Suppressor macrophage (primary cell): ENCODE data around the gene KCP.
"Not testable (repeated sequence)": the region's sequence is repeated elsewhere in the genome, so short reads cannot be mapped to it uniquely, and the experiment has no call there.

Experiments
- DNase-seq, 4 experiments: peaks; one replicate each; pipeline ENCODE4 v3.0.0-alpha.2; 2020 to 2022
- total RNA-seq, 17 experiments: gene quantifications; one replicate each; lab custom pipeline; 2026; ENCODE audit warnings: mixed read lengths in 6 of 17, inconsistent platforms in 3 of 17; lab: John Stamatoyannopoulos, UW

Gene KCP
- total RNA-seq: 13.2 to 132 (median 53.5) reads per million in 17 experiments

DNA sequence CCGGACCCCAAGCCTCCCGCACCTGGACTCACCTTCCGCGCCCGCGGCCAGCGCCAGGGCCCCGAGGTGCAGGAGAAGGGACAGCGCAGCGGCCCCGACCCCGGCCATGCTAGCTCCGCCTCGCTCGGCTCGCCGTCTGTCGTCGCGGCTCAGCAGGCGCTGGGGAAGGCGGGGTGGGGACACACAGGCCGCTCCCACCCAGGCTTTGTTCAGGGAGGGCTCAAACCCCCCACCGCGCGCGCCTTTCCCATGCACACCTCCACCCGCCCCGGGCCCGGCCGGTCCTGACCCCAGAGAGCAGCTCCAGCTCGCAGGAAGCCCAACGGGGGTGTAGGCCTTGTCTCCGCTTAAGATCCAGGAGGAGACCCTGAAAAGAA is at the start of gene KCP:
TSS of gene KCP (minus strand) at position 141 of the 377 bp plus-strand sequence. CDS start at position 108, 33 bp downstream.
- DNase-seq: no peak

DNA sequence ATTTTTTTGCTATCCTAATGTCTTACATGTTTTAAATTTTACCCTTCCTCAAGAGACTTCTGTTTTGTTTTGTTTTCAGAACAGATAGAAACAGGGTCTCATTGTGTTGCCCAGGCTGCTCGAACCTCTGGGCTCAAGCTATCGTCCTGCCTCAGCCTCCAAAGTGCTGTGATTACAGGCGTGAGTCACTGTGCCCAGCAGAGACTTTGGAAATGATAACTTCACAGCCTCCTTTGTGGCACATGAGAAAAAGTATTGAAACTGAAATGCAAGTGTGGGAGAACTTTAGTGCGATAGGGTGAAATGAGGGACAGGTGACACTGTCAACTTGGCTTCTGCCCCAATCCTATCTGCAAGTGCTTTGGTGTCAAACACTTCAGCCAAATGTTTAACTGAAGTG is 48.8 kb upstream of the KCP start:
- no peak for DNase-seq

GRCh38 chr7:128955981-128956380 is 45.5 kb upstream of the KCP start:
- no peak for DNase-seq

DNA sequence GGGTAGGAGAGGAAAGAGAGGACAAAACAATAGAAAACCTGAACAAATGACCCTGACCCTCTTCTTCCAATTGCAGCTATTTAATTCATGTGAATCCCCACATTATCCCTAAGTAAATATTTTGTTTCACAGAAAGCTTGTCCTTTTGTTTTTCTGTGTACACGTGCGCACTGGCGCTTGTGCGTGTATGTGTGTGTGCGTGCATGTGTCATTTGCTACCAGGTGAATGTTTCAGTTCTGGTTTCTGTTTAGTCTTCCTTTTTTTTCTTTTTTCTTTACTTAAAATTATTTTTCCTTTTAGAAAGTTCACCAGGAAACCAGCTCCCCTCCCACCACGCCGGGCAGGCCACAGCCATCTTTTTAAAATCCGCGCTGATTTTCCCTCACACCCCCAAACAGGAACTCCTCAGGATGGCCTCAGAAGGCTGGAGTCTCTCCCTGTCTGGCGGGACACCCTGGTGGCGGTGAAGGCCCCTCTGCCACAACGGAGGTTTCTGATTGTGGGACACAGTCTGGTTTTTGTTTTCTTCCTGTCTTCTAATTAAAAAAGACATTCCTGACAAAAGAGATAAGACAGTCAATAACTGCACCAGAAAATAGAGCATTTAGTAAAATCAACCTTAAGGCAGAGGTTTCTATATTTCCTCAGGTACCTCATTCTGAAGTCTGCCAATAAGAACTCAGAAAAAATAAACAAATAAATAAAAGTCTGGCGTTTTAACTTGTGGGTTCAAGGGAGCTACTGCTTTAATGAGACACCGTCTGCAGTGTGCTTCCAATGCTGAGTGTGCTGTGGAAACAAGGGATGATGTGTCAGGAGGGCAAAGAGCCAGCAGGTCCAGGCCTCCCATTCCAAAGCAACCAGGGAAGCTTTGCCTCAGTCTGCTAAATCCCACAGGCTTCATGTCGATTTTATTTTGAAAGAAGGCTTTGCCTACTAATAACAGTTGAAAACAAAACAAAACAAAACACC is 44.6 kb upstream of the KCP start:
- no peak for DNase-seq

GRCh38 chr7:128954150-128954549 is 43.6 kb upstream of the KCP start:
- DNase-seq: no peak

- DNase-seq: peak; percentile 22 to 69 (median 54)
Measured at GRCh38 chr7:128951296-128951695, 40.8 kb upstream of the KCP start.

DNA sequence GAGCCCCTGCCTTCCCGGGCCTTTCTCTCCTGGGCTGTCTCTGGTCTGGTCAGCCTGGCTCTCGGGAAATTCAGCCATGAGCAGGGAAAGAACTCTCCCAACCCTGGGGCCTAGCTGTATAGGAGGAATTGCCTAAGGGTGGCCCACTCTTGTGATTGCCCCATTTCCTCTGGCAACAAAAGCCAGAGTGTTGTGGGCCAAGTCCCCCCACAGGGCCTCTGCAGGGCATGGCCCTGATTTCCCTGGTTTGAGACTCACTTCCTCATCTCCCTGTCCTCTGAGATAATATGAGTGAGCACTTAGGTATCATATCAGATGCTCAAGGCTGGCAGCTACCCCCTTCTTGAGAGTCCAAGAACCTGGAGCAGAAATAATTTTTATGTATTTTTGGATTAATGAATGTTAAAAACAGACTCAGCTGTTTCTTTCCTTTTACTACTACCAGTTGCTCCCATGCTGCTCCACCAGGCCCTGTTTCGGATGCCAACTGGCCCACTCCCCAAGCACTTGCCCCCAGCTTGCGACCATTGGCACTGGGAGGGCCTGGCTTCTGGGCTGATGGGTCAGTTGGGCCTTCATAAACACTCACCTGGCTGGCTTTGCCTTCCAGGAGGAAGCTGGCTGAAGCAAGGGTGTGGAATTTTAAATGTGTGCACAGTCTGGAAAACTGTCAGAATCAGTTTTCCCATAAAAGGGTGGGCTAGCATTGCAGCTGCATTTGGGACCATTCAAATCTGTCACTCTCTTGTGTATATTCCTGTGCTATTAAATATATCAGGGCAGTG is 38.7 kb upstream of the KCP start:
- DNase-seq: peak; percentile 68 to 84 (median 81)

- DNase-seq: peak in 2 of 4 experiments; percentile 1 to 37
Measured at GRCh38 chr7:128948312-128948973, 37.9 kb upstream of the KCP start.

DNA sequence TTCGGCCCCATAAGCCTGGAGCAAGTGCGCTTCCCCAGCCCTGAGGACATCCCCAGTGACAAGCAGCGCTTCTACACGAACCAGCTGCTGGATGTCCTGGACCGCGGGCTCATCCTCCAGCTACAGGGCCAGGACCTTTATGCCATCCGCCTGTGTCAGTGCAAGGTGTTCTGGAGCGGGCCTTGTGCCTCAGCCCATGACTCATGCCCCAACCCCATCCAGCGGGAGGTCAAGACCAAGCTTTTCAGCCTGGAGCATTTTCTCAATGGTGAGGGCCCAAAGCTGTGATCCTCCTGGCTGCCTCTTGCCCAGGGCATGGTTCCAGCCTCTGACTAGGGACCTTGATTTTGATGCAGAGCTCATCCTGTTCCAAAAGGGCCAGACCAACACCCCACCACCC is 37.3 kb upstream of the KCP start:
- DNase-seq: no peak

GRCh38 chr7:128946936-128947830 is 36.7 kb upstream of the KCP start:
- DNase-seq: peak; percentile 16 to 55 (median 32)

GRCh38 chr7:128945668-128946366 is 35.3 kb upstream of the KCP start:
- DNase-seq: no peak

- DNase-seq: peak in 3 of 4 experiments; percentile 5 to 34 (median 30)
Measured at GRCh38 chr7:128944487-128945236, 34.2 kb upstream of the KCP start.

DNA sequence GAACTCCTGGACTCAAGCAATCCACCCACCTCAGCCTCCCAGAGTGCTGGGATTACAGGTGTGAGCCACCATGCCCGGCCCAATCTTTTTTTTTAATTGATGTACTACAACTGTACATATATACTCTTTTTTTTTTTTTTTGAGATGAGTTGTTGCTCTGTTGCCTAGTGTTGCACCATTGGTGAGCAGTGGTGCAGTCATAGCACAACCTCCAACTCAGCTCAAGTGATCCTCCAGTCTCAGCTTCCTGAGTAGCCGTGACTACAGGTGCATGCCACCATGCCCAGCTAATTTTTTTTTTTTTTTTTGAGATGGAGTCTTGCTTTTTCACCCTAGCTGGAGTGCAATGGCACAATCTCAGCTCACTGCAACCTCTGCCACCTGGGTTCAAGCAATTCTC is 32.7 kb upstream of the KCP start:
- DNase-seq: not testable (repeated sequence)

GRCh38 chr7:128941946-128942526 is 31.5 kb upstream of the KCP start:
- no peak for DNase-seq

DNA sequence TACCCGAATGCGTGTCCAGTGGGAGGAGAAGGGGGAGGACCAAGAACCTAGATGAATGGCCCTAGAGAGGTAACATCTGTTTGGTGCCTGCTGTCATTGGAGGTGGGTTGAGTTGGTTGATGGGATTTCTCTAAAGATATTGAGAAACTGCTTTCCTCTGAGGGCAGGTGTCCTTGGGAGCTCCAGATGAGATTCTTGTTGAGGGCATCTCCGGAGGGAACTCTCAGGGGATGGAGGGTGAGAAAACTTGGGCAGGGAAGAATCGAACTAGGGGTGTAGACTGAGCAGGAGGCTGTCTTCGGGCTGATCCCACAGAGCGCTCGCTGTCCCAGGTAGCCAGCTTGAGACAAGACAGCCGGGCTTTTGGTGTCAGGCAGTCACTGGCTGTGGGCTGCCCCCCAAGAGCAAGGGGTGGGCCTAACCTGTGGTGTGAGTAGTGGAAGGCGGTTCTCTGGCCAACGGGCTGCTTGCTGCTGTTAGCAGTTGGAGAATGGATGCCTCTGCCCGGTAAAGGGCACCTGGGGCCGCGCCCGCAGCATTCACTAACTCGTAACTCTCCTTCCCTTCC is 30.9 kb upstream of the KCP start:
- DNase-seq: no peak

DNA sequence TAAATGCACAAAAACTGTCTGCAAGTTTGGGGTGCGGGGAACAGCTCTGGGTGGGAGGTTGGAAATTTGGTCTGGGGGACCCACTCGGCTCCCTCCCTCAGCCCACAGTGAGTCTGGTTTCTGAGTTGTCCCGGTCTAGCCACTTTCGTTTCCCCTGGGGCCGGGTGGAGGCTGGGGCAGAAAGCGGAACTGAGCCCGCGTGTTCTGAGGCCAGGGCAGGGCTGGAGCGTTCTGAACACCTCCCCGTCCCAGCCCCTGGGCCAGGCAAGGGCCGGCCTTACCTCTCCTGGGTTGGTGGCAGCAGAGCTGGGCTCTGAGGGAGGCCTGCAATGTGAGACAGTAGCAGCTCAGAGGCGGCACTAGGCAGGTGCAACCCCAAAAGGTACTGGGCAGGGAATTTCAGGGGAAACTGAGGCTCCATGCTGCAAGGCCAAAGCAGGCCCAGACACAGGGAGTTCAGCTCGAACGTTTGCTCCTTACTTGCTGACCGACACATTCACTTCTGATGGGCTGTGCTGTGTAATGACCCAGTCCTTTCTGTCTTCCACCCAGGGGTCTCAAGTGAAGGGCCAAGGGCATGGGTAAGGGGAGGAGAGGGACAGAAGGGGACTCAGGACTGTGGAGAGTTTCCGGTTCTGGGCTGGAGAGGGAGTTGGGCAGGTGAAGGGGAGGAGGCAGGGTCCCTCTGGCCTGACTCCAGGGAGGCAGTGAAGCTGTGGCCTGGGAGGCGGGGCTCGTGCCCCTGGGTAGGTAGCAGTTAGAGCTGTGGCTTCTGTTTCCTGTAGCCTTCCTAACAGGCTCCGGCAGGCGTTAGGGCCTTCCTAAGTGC is 30.2 kb upstream of the KCP start:
- DNase-seq: peak; percentile 88 to 96 (median 94)

DNA sequence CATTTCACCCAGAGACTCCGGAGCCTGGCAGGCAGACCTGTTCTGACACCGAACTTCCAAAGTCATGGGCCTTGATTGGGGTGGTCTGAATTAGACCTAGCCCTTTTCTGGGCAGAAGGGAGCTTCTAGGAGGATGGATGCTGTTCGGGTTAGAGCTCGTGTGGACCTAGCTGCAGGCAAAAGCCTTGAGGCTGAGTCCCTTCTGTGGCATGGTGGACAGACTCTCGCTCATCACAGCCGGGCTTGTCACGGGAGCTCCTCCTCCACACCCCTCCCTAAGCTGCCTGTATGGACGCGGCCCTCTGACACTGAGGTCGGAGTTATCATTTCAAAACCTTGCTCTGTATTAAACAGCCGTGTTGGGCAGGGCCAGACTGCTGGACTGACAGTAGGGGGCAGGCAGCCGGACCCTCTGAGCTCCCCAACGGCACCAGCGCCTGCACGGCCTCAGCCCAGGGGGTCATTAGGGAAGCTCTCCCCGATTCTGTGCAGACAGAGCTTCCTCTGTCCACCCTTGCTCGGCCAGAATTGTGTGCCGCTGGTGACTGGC is 29.4 kb upstream of the KCP start:
- DNase-seq: peak; percentile 61 to 85 (median 77)
